ENCODE data around the gene SP100.

- TF ChIP-seq, protein P1, sequence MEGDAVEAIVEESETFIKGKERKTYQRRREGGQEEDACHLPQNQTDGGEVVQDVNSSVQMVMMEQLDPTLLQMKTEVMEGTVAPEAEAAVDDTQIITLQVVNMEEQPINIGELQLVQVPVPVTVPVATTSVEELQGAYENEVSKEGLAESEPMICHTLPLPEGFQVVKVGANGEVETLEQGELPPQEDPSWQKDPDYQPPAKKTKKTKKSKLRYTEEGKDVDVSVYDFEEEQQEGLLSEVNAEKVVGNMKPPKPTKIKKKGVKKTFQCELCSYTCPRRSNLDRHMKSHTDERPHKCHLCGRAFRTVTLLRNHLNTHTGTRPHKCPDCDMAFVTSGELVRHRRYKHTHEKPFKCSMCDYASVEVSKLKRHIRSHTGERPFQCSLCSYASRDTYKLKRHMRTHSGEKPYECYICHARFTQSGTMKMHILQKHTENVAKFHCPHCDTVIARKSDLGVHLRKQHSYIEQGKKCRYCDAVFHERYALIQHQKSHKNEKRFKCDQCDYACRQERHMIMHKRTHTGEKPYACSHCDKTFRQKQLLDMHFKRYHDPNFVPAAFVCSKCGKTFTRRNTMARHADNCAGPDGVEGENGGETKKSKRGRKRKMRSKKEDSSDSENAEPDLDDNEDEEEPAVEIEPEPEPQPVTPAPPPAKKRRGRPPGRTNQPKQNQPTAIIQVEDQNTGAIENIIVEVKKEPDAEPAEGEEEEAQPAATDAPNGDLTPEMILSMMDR (IDR thresholded peaks at IDR 0.05), result no peak
- TF ChIP-seq POLR2A (IDR thresholded peaks at IDR 0.05), result no peak
These were observed 167.6 kb downstream of the SP100 start for GRCh38 chr2:230583581-230583980.

Measured in uterus (tissue), 2 donors.